Astrocyte (in vitro differentiated cells and primary cell): ENCODE data around the gene CYBB.

Experiments used
- EZH2 ChIP-seq: IDR thresholded peaks from 2 replicates; pipeline ENCODE4 v1.6.1; 2012; ENCODE audit warnings: mild to moderate bottlenecking, low read length, inconsistent platforms; ENCODE audit not compliant: insufficient read depth
- TF ChIP-seq, protein P1 (sequence below): IDR thresholded peaks from 2 replicates; pipeline ENCODE4 v1.5.1; 2011; ENCODE audit warnings: low read depth, mild to moderate bottlenecking, inconsistent platforms, low read length, moderate library complexity; ENCODE audit not compliant: insufficient read depth

DNA sequence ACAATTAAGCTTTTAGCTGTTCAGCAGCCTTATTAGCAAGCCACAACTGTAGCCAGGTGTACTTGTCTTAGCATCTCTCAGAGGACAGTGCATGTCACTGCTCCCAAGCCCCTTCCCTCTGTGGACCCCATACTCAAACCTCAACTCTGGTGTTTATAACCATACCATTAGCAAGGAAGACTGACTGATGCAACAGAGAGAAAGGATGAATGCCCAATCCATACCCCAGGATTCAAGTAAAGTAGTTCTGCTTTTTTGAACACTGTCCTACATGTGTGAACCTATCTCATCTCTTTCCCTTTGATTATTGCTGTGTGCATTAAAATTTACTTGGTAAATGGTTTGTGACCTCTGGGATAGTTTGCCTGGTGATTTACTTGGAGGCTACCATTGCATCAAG, 22.8 kb upstream of the CYBB start:
- TF ChIP-seq, protein P1, sequence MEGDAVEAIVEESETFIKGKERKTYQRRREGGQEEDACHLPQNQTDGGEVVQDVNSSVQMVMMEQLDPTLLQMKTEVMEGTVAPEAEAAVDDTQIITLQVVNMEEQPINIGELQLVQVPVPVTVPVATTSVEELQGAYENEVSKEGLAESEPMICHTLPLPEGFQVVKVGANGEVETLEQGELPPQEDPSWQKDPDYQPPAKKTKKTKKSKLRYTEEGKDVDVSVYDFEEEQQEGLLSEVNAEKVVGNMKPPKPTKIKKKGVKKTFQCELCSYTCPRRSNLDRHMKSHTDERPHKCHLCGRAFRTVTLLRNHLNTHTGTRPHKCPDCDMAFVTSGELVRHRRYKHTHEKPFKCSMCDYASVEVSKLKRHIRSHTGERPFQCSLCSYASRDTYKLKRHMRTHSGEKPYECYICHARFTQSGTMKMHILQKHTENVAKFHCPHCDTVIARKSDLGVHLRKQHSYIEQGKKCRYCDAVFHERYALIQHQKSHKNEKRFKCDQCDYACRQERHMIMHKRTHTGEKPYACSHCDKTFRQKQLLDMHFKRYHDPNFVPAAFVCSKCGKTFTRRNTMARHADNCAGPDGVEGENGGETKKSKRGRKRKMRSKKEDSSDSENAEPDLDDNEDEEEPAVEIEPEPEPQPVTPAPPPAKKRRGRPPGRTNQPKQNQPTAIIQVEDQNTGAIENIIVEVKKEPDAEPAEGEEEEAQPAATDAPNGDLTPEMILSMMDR: no peak
- TF ChIP-seq EZH2: no peak
